HG02885 (cell line): Measurements from ENCODE around the gene EXD3.

ENCODE experiments used
- ATAC-seq: cut with Tn5 transposase; IDR thresholded peaks from one replicate; pipeline ENCODE4 v1.9.1; 2021; ENCODE audit warnings: mild to moderate bottlenecking; ENCODE audit not compliant: unreplicated experiment, poor library complexity

The EXD3 gene

GRCh38 chr9:137433349-137433915 is 10.5 kb upstream of the EXD3 start:
- no peak for ATAC-seq

- ATAC-seq = no peak
Measured at GRCh38 chr9:137432687-137433348, 9.9 kb upstream of the EXD3 start.

- ATAC-seq = no peak
Measured at GRCh38 chr9:137431416-137431931, 8.5 kb upstream of the EXD3 start.

- no peak for ATAC-seq
Measured at GRCh38 chr9:137430723-137431415, 7.9 kb upstream of the EXD3 start.

- ATAC-seq = no peak
Measured at GRCh38 chr9:137429974-137430722, 7.2 kb upstream of the EXD3 start.

GRCh38 chr9:137429546-137429890 is 6.6 kb upstream of the EXD3 start:
- no peak for ATAC-seq

GRCh38 chr9:137428841-137429545 is 6.0 kb upstream of the EXD3 start:
- ATAC-seq = no peak

GRCh38 chr9:137428311-137428630 is 5.3 kb upstream of the EXD3 start:
- no peak for ATAC-seq

GRCh38 chr9:137427454-137428310 is 4.7 kb upstream of the EXD3 start:
- ATAC-seq = no peak

- ATAC-seq = no peak
Measured at GRCh38 chr9:137426018-137426681, 3.2 kb upstream of the EXD3 start.

GRCh38 chr9:137423514-137424291 is 741 bp upstream of the EXD3 start:
- no peak for ATAC-seq

GRCh38 chr9:137421838-137422603 is 941 bp downstream of the EXD3 start:
- no peak for ATAC-seq

- ATAC-seq = no peak
Measured at GRCh38 chr9:137417161-137418021, 5.6 kb downstream of the EXD3 start.

- no peak for ATAC-seq
Measured at GRCh38 chr9:137416563-137417151, 6.3 kb downstream of the EXD3 start.

GRCh38 chr9:137416006-137416562 is 6.9 kb downstream of the EXD3 start:
- ATAC-seq = no peak

GRCh38 chr9:137415451-137415850 is 7.5 kb downstream of the EXD3 start:
- no peak for ATAC-seq
